Neural cell (in vitro differentiated cells): Measurements from ENCODE around the gene APH1A.

Experiments
- CTCF ChIP-seq: fragments of 450-650 bp; IDR thresholded peaks from 2 replicates; pipeline ENCODE4 v1.5.1; 2014; ENCODE audit warnings: antibody characterized with exemption, mild to moderate bottlenecking, moderate library complexity; ENCODE audit not compliant: poor library complexity, severe bottlenecking
- POLR2AphosphoS5 ChIP-seq: IDR thresholded peaks from 2 replicates; pipeline ENCODE4 v1.6.1; 2012

- no peak for TF ChIP-seq CTCF
- no peak for TF ChIP-seq POLR2AphosphoS5
These were observed 4.5 kb upstream of the APH1A start for GRCh38 chr1:150273311-150273710.
